ENCODE data around the gene UQCC2. TPM values are rescaled to one million over a fixed set of nuclear protein-coding genes. Genes with fewer than 3 reads are reported as not detected.

UQCC2 gene
- total and polyA plus RNA-seq, 2 of the 8 experiments (the other 6 are each of a cell fraction or from before 2014, with no cell fraction given): 52.1 to 104 TPM

DNA sequence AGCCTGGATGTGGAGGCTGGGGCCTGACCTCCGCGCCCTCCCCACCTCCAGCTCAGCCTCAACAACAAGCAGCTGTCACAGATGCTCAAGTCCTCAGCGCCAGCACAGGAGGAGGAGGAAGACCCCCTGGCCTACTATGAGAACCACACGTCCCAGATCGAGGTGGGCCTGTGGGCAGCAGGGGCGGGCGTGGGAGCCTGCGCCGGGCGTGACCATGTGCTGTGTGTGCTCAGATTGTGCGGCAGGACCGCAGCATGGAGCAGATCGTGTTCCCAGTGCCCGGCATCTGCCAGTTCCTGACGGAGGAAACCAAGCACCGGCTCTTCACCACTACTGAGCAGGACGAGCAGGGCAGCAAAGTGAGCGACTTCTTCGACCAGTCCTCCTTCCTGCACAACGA is 23.5 kb downstream of the UQCC2 start (continued):
- TF ChIP-seq JUN (IDR thresholded peaks at IDR 0.05; ENCODE audit: low read depth, low read length) (no peak), BCL11A (IDR thresholded peaks at IDR 0.05; ENCODE audit: low read depth in 2 of 2, low read length in 2 of 2) (no peak), NRF1 (IDR thresholded peaks at IDR 0.05; ENCODE audit: low read depth, low read length) (no peak), SIRT6 (IDR thresholded peaks at IDR 0.05; ENCODE audit: low read length) (no peak), SAP30 (IDR thresholded peaks at IDR 0.05; ENCODE audit: insufficient read depth, insufficient replicate concordance, low read length) (no peak)
